HG03045 (cell line): ENCODE measurements around the gene NKTR.

Source experiments
- ATAC-seq: cut with Tn5 transposase; IDR thresholded peaks from one replicate; pipeline ENCODE4 v1.9.1; 2021; ENCODE audit warnings: mild to moderate bottlenecking, moderate library complexity; ENCODE audit not compliant: unreplicated experiment

NKTR gene

DNA sequence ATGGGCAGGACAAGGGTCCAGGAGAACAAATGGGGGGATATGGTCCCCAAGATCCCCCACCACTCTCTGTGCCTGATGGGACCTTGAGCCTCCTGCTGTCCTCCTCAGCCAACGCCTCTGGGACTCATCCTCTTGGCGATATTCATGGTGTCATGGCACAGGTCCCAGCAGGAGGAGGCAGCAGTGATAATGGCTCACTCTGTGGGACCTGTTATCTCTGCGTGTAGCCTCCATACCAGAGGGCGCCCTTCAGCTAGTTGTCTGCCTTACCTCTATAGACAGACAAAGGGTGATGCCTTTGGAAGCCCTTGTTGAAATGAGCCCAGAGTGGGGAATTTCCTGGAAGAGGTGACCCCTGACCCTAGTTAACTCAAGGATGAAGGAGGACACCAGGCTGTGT is 60.4 kb downstream of the NKTR start:
- no peak for ATAC-seq

DNA sequence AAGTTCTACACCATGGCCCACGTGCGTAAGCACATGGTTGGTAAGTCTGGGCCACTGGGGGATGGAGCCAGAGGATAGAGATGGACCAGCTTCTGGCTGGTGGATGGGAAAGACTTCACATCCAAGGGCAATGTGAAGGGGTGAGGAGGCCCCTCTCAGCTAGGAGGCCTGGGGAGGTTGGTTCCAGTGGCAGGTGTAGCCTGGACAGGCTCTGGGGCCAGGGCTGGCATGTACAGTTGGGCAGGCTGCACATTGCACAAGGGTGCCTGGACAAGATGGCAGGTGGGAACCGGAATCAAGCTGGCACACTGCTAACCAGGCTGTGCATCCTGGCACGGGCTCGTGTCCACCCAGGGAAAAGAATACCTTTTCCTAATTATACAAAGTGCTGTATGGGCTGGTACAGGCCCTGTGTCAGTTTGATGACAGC is 61.1 kb downstream of the NKTR start:
- no peak for ATAC-seq

DNA sequence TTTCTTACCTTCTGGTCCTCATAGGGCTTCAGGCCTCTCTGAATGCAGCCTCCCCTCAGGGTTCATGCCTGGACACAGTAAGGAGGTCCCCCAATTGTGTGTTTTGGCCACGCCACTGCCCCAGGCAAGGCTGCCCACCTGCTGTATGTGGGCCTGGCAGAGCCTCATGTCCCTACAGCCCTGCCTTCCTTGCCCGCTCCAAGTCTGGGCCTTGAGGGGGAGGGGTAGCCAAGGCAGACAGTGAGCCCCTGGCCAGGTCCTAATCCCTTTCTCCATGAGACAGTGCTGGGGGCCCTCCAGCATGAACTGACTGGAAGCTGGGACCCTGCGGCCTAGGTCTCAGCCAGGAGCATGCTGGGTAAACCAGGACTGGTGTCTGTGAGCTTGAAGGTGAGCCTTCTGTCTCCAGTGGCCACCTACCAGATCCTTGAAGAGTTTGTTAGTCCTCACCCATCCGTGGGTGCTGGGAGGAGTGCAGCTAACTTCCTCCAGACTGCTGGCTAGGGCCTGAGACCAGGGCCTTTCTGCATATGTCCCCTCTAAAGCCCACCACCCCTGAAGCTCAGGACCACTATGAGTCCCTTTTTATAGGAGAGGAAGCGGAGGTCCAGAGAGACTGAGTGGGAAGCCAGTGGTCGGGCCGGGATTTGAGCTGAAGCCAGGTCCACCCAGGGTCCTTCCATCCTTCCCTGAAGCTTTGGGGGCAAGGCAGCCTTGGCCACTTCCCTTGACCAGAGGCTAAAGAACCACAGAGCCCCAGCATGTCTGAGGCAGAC is 61.7 kb downstream of the NKTR start:
- ATAC-seq: no peak

DNA sequence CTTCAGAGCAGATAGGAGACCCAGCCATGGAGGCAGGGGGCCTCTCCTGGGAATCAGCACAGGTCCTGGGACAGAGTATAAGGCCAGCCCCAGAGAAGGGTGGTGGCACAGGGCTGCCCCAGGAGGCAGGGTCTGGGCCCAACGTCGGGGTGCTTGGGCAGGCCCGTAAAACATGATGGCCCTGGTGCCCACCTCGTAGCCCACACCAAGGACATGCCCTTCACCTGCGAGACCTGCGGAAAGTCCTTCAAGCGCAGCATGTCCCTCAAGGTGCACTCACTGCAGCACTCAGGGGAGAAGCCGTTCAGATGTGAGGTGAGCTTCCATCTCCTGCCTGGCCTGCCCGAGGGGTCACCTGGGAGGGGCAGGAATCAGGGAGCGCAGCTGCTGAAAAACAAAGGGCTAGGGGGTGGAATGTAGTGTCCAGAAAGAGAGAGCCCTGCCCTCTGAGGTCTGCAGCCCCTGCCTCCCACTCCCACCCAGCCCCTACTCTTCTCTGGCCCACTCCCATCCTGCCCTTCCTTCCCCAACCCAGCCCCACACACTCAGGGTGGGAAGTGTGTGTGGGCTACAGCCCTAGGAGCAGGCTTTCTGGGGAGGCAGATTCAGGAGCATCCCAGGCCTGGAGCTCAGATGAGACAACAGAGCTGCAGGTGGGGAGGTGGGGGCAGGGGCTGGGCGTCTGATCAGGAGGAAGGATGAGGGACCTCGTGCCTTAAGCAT is 62.5 kb downstream of the NKTR start:
- no peak for ATAC-seq

DNA sequence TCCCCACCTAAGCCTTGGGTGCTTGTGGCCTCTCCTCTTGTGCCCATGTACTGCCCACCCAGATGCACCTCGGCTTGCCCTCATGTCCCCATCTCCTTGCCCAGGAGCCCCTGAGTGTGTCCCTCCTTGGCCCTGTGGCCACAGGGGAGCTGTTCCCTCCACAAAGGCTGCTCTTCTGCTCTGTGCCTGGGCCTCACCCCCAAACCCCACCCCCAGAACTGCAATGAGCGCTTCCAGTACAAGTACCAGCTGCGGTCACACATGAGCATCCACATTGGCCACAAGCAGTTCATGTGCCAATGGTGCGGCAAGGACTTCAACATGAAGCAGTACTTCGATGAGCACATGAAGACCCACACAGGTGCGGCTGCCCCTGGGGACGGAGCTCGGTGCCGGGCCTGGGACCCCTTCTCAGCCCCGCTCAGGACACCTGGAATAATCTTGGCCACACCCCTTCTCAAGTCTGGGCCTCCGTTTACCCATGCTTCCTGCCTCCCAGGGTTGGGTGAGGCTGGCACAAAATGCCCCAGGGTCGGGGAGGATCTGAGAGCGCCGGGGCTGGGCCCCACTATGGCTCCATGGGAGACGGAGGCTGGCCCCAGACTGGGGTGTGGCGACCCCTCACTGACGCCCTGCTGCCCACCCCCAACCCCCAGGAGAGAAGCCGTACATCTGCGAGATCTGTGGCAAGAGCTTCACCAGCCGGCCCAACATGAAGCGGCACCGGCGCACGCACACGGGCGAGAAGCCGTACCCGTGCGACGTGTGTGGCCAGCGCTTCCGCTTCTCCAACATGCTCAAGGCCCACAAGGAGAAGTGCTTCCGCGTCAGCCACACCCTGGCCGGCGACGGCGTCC is 63.3 kb downstream of the NKTR start:
- ATAC-seq: no peak

DNA sequence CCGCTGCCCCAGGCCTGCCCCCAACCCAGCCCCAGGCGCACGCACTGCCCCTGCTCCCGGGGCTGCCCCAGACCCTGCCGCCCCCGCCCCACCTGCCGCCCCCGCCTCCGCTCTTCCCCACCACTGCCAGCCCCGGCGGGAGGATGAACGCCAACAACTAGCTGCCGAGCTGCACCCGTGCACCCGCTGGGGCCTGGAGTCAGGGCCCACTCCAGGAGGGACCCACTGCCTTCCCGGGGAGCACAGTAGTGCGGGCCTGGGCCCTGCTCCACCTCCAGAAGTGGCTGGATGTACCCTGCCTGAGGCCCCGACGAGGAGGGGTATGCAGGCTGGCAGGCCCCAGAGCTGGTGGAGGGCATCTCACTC is 63.9 kb downstream of the NKTR start:
- ATAC-seq: no peak

DNA sequence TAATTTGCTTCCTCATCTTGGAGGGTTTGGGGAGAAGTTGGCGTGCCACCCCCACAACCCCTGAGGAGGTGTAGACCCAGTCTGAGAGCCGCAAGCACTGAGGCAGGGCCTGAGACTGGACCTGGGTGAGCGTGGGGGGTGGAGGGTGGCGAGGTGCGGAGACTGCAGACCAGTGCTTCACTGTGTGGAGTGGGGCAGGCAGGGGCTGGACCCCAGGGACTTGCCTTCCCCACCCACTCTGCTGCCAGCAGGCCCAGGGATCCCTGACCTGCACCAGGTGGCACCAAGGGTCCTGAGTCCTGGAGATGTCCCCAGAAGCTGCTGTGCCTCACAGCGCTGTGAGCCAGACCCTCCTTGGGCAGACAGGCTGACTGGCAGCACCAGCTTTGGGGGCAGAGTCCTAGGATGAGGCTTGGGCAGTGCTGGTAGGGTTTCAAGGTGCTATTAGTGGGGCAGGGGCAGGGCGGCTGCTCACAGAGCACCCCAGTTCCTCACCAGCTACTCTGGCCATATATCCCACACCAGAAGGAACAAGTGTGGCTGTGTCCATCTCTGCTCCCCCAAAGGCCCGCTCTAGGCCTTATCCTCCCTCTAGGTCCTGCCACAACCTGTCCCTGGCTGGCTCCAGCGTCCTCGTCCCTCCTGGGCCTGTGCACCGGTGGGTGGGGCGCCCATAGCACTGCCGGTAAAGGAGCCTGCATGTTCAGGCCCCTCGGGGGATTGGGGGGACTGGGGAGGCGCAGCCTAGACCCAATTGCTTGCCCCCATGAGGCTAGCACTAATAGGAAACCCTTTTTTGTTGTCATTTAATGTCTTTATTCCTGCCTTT is 64.8 kb downstream of the NKTR start:
- no peak for ATAC-seq

DNA sequence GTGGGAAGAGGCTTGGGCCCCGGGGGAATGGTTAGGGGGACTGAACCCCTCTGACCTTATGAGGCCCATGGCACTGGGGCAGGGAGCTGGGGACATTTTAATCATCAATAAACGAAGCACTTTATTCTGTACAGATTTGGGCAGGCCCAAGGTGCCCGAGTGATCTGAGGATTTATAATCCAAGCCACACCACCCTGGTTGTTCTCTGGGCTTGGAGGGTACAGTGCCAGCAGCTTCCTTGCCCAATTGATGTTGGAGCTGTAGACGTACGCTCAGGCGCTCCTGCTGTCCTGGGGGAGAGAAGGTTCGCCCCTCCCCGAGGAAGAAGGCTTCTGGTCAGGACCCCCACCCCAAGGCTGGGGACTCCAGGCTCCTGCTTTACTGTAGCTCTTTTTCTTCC is 65.5 kb downstream of the NKTR start:
- no peak for ATAC-seq

DNA sequence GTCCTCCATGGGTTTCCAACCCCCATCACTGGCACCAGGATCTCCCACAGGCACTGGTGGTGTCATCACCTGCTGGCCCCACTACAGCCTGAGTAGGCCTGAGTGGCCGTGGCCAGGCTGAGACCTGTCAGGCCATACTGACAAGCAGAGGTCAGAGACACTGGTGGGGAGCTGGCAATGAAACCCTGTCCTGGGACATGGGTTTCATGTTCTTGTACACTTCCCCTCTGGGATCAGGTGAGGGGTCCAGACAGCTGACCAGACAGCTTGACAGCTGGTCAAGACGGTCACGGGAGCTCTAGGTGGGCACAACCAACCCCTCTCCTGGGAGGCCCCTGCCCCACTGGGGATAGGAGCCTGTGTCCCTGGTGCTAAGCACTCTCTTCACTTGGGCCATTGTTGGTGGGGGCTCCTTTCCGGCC is 66.1 kb downstream of the NKTR start:
- no peak for ATAC-seq

DNA sequence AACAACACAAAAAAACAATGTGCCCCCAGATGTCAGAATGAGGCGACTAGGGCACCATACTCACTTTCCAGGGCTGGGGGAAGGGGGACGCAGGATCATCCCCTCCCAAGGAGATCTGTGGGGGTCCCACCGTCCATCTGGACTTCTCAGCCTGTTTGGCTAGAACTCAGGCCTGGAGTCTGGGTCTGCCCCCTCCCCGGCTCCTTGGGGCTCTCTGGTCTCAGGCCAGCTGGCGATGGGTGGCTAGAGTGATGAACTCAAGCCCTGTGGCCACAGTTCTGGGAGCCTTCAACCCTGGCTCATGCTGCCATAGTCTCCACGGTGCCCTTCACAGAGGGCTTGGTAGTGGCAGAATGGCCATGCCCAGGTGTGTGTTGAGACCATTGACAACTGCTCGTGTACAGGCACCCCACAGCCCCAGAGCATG is 66.6 kb downstream of the NKTR start:
- no peak for ATAC-seq

DNA sequence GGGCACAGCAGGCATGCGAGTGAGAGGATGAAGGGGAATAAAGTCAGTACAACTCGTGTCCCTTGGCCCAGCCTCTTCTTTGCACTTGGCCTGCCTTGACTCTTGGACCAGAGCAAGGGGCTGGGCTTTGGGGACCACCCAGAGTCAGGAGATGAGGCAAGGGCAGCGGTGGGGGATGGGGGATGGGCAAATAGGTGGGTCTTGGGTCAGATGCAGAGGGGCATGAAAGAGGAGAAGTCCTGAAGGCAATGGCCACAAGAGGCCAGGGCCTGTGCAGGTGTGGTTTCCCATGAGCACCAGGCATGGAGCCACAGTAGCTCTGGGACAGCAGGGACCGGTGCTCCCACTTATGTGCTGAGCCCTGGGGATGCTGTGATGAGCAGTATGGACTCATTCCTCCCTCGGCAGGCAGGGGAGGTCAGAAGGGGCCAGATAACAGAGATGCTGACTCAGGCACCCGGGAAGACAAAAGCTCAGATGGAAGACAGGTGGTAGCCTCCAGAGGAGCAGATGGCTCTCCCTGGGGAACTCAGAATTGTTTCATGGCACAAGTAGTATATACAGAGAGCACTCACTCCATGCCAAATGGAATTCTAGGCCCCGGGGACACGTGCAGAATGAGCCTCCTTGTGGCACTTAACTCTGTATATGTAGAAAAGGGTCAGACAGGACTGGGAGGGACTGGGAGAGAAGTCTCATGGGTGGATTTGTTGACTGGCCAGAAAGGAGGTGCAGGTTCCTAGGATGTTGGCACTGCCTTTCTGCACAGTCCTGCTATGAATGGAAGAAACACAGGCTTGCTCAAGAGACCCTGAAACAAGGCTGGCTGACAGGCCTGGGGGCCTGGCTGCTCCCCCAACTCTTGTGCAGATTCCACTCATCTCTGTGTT is 67.3 kb downstream of the NKTR start:
- ATAC-seq: no peak

DNA sequence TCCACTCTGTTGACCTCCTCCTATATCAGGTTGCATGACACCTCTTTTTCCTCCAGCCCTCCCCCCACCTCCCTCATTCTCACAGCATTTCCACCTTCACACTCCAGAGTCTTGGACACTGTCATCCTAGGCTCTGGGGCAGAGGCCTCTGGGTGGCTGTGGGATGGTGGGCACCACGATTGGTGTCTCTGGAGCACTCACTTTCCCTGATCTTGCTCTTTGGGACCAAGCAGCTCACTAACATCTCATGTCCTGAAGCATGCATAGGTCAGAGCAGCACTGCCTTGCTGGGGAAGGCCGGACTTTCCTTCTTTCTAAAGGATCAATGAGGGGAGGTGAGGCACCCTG is 67.9 kb downstream of the NKTR start:
- no peak for ATAC-seq

DNA sequence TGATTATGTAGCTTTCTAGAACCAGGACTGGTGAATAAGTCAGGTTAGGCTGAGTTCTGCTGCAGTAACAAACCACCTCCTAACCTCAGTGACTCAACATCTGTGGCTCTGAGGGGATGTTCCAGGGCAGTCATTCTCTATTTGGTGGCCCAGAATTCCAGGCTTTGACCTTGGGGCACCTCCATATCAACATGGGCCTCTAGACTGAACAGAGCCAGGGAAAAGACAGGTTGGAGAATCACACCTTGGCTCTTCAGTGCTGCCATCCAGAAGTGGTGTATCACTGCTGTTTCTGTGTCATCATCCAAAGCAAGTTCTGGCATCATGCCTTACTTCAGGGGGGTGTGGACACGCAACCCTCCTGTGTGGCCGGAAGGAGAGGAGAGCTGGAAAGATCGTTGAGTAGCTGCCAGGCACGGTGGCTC is 68.3 kb downstream of the NKTR start:
- ATAC-seq: no peak

DNA sequence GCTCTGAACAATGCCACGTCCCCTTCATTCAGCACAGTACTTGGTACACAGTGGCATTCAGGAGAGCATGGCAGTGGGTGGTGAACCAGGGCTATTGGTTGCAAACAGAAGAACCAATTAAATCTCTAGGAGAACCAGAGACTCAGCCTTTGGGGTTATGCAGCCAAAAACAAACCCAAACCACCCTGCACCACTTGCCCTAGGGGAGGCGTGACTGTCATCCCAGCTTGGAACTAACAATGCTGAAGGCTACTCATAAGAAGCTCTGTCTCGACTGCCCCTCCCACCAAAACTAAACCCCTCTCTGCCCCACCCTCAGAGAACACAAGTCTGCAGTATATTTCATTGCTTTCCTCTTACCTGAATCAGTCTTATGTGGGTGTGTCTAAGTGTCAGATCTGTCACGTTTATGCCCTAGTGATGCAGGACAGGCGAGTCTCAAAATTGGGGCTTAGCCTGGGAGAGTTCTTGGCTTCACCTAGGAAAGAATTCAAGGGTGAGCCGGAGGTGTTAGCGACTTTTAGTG is 69.6 kb downstream of the NKTR start:
- no peak for ATAC-seq

DNA sequence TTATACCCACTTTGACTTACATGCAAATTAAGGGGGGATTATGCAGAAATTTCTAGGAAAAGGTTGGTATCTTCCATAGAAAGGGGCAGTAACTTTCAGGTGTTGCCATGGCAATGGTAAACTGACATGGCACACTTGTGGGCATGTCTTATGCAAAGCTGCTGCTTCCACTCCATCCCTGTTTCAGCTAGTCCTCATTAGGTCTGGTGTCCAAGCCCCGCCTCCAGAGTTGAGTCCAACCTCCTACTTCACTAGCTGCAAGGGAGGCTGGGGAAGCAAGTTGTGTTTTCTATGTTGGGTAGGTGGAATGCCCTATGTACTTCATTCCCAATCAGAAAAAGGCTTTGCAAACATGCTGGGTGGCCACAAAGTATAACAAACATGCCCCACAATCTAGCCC is 70.2 kb downstream of the NKTR start:
- ATAC-seq: no peak

DNA sequence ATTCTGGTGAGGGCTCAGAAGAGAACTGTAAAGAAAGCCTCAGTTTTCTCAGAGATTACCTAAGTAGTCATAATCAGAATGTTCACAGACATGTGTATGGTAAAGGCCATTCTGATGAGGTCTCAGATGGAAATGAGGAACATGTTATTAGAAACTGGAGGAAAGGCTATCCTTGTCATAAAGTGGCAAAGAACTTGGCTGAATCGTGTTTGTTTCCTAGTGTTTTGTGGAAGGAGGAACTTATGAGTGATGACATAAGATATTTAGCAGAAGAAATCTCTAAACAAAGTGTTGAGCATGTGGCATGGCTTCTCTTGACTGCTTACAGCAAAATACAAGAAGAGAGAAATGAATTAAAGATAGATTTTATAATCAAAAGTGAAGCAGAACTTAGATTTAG is 72.0 kb downstream of the NKTR start:
- ATAC-seq: no peak

DNA sequence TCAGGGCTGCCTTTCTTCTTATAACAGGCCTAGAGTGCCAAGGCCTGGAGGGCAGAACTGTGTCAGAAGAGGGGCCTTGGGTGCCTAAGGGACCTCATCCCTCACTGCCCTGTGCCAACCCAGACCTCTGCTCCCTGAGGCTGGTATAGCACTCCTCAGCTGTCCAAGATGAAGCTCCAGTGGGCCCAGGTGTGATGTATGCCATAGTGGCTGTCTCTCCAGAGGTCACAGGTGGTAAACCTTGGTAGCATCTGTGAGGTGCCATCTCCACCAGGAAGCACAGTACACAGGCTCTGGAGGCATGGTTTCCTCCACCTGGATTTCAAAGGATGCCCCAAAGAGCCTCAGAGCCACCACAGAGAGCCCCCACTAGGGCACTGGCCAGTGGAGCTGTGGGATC is 72.6 kb downstream of the NKTR start:
- no peak for ATAC-seq

DNA sequence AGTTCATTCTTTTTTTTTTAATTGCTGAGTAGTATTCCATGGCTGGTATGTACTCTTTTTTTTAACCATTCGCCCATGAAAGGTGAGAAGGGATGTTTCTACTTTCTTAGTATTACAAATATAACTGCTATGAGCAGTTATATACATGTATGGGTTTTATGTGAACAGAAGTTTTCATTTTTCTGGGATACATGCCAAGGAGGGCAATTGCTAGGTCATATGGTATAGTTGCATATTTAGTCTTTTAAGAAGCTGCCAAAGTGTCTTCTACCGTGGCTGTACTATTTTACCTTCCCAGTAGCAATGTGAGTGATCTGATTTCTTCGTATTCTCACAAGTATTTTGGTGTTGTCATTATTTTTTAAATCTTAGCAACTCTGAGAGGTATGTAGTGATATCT is 73.7 kb downstream of the NKTR start:
- ATAC-seq: no peak

DNA sequence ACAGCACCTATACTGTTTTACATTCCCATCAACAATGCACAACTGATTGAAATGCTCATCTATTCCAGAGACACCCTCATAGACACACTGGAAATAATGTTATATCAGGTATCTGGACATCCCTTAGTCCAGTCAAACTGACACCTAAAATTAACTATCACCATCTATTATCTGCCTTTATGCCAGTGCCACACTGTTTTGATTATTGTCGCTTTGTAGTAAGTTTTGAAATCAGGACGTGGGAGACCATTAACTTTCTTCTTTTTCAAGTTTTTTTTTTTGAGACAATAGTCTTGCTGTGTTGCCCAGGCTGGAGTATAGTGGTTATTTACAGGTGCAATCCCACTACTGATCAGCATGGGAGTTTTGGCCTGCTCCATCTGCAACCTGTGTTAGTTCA is 75.4 kb downstream of the NKTR start:
- no peak for ATAC-seq

DNA sequence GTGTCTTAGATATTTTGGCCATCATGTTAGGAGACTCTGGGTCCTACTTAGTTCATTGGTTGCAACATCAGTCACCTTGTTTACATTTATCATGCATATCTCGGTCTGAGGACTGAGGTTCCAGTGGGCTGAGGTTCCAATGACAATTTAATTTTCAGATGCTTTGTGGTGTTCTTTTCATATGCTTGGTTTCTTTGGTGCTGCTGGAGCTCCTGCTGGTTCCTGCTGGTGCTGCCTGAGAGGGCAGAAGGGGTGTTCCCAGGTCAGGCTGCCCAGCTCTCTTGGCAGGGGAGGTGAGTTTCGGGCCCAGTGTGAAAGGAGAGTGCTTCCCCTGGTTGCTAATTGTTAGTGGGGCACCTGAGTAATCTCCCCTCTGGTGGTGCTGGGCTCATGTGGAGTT is 78.0 kb downstream of the NKTR start:
- ATAC-seq: no peak
